CD4-positive, alpha-beta T cell treated with Interleukin-17A for 1 hour (primary cell): ENCODE measurements around the gene NR4A1.
A peak's percentile ranks its signal among the peaks of the same experiment; 100 is the strongest.

ENCODE experiments used
- DNase-seq: peaks from one replicate; pipeline ENCODE4 v3.0.0-alpha.2; 2020

The NR4A1 gene

GRCh38 chr12:52050758-52051541, at the start of gene NR4A1:
NR4A1 (plus strand) TSS chr12:52051442; CDS start chr12:52054329, 2,887 bp downstream.
- peak; percentile 98 for DNase-seq

- no peak for DNase-seq
These were observed 48.2 kb upstream of the NR4A1 start for GRCh38 chr12:52003016-52003550.

- DNase-seq, result no peak
These were observed 47.7 kb upstream of the NR4A1 start for GRCh38 chr12:52003591-52003990.

GRCh38 chr12:52004042-52004648, 47.1 kb upstream of the NR4A1 start:
- DNase-seq, result no peak

GRCh38 chr12:52005218-52005902, 45.9 kb upstream of the NR4A1 start:
- DNase-seq, result no peak

- DNase-seq, result peak; percentile 56
These were observed 45.1 kb upstream of the NR4A1 start for GRCh38 chr12:52005903-52006703.

- peak; percentile 88 for DNase-seq
These were observed 44.5 kb upstream of the NR4A1 start, which contains the start of gene TAMALIN for GRCh38 chr12:52006726-52007157. TAMALIN (plus strand) TSS chr12:52006946; CDS start chr12:52007020, 74 bp downstream.

GRCh38 chr12:52007158-52007921, 43.9 kb upstream of the NR4A1 start:
- DNase-seq, result peak; percentile 74

- DNase-seq, result no peak
These were observed 43.2 kb upstream of the NR4A1 start for GRCh38 chr12:52007982-52008510.

GRCh38 chr12:52009081-52009751, 42.0 kb upstream of the NR4A1 start:
- DNase-seq, result no peak

- DNase-seq, result no peak
These were observed 41.1 kb upstream of the NR4A1 start for GRCh38 chr12:52010152-52010622.

- DNase-seq, result no peak
These were observed 40.3 kb upstream of the NR4A1 start for GRCh38 chr12:52010692-52011601.

- DNase-seq, result no peak
These were observed 39.5 kb upstream of the NR4A1 start for GRCh38 chr12:52011602-52012214.

GRCh38 chr12:52013626-52014310, 37.5 kb upstream of the NR4A1 start:
- no peak for DNase-seq

GRCh38 chr12:52014567-52015530, 36.4 kb upstream of the NR4A1 start:
- no peak for DNase-seq

- DNase-seq, result no peak
These were observed 35.7 kb upstream of the NR4A1 start for GRCh38 chr12:52015532-52016041.
